Measurements from ENCODE around the gene TMCC2.

DNA sequence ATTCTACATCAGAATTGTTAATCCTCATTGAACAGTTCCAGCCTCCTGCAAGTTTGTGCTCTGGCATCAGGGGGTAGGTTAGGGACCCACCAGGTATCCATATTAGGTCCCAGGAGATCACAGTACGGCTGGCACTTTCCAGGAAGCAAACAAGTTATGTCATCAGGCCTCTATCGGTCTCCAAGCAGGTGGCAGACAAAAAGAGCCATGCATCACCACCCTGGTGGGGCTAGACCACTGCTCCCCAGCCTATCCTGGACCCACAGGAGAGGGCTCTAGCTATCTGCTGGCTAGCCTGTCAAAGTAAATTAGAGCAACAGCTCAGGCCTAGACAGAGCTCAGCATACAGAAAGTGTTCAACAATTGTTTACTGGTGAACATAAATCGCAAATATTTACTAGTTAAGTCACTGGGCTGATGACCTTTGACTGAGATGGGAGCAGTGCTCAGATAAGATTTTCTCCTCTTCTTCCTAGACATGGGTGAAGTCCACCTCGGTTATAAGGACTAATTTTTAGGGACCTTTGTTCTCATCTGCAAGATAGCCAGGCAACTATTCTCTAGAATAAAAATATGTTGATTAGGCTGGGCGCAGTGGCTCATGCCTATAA, 87.4 kb downstream of the TMCC2 start:
- TF ChIP-seq, protein P1, sequence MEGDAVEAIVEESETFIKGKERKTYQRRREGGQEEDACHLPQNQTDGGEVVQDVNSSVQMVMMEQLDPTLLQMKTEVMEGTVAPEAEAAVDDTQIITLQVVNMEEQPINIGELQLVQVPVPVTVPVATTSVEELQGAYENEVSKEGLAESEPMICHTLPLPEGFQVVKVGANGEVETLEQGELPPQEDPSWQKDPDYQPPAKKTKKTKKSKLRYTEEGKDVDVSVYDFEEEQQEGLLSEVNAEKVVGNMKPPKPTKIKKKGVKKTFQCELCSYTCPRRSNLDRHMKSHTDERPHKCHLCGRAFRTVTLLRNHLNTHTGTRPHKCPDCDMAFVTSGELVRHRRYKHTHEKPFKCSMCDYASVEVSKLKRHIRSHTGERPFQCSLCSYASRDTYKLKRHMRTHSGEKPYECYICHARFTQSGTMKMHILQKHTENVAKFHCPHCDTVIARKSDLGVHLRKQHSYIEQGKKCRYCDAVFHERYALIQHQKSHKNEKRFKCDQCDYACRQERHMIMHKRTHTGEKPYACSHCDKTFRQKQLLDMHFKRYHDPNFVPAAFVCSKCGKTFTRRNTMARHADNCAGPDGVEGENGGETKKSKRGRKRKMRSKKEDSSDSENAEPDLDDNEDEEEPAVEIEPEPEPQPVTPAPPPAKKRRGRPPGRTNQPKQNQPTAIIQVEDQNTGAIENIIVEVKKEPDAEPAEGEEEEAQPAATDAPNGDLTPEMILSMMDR (IDR thresholded peaks at IDR 0.05), result no peak
- no peak for TF ChIP-seq POLR2A (IDR thresholded peaks at IDR 0.05)

Measured in testis (tissue), 2 donors.